BE2C (cell line): ENCODE measurements around the gene NFATC2.

ENCODE experiments used
- DNase-seq: peaks from one replicate; pipeline ENCODE4 v3.0.0-alpha.2; 2020
- H3K27me3 ChIP-seq: fragments of 250-450 bp; sonication (Bioruptor Pico); 2 replicates; pipeline ENCODE4 v1.5.1; 2020; ENCODE audit warnings: mild to moderate bottlenecking
- H3K36me3 ChIP-seq: fragments of 250-450 bp; sonication (Bioruptor Pico); 2 replicates; pipeline ENCODE4 v1.5.1; 2020; ENCODE audit warnings: mild to moderate bottlenecking
- H3K4me1 ChIP-seq: fragments of 250-450 bp; sonication (Bioruptor Pico); 2 replicates; pipeline ENCODE4 v1.5.1; 2020
- H3K4me3 ChIP-seq: 2 replicates; pipeline ENCODE4 v1.5.1; 2011; ENCODE audit warnings: low read depth, low read length
- H3K9me3 ChIP-seq: fragments of 250-450 bp; sonication (Bioruptor Pico); 2 replicates; pipeline ENCODE4 v1.5.1; 2020
- CTCF ChIP-seq: IDR thresholded peaks from 2 replicates; pipeline ENCODE4 v1.5.1; 2012; ENCODE audit warnings: mild to moderate bottlenecking, low read depth, low read length

Gene NFATC2

GRCh38 chr20:51497542-51498467, 44.7 kb downstream of the NFATC2 start:
- Histone ChIP-seq H3K4me3 (no peak overlapping the region), H3K27me3 (peaks cover 8% of the 10 kb centered on the region; the same call in 1 of the 2 replicates), H3K9me3 (no peaks in the 10 kb centered on the region), H3K4me1 (no peaks in the 10 kb centered on the region), H3K36me3 (no peaks in the 10 kb centered on the region)
- no peak for DNase-seq
- TF ChIP-seq CTCF, result no peak

GRCh38 chr20:51496964-51497363, 45.6 kb downstream of the NFATC2 start:
- DNase-seq, result no peak
- no peaks in the 10 kb centered on the region for H3K9me3 ChIP-seq
- H3K36me3 ChIP-seq, result no peaks in the 10 kb centered on the region
- H3K27me3 ChIP-seq, result peaks cover 8% of the 10 kb centered on the region; the same call in 1 of the 2 replicates
- no peak overlapping the region for H3K4me3 ChIP-seq
- TF ChIP-seq CTCF, result no peak
- no peaks in the 10 kb centered on the region for H3K4me1 ChIP-seq

GRCh38 chr20:51495921-51496545, 46.5 kb downstream of the NFATC2 start:
- Histone ChIP-seq H3K36me3 (no peaks in the 10 kb centered on the region), H3K9me3 (no peaks in the 10 kb centered on the region), H3K4me1 (no peaks in the 10 kb centered on the region), H3K27me3 (peaks cover 8% of the 10 kb centered on the region; the same call in 1 of the 2 replicates), H3K4me3 (no peak overlapping the region)
- no peak for DNase-seq
- no peak for TF ChIP-seq CTCF

GRCh38 chr20:51495291-51495690, 47.2 kb downstream of the NFATC2 start:
- peaks cover 8% of the 10 kb centered on the region; the same call in 1 of the 2 replicates for H3K27me3 ChIP-seq
- no peaks in the 10 kb centered on the region for H3K4me1 ChIP-seq
- TF ChIP-seq CTCF, result no peak
- DNase-seq, result no peak
- no peak overlapping the region for H3K4me3 ChIP-seq
- no peaks in the 10 kb centered on the region for H3K36me3 ChIP-seq
- H3K9me3 ChIP-seq, result no peaks in the 10 kb centered on the region

- Histone ChIP-seq H3K4me1 (no peaks in the 10 kb centered on the region), H3K4me3 (no peak overlapping the region), H3K36me3 (no peaks in the 10 kb centered on the region), H3K9me3 (no peaks in the 10 kb centered on the region), H3K27me3 (peaks cover 8% of the 10 kb centered on the region; the same call in 1 of the 2 replicates)
- DNase-seq, result no peak
- no peak for TF ChIP-seq CTCF
These were observed 48.0 kb downstream of the NFATC2 start for GRCh38 chr20:51494241-51495110.
